GM19035 (cell line): ENCODE data around the gene MMP19.
A peak's percentile ranks its signal among the peaks of the same experiment; 100 is the strongest.
"Not testable (repeated sequence)": the region's sequence is repeated elsewhere in the genome, so short reads cannot be mapped to it uniquely, and the experiment has no call there.

Experiments used
- ATAC-seq: cut with Tn5 transposase; IDR thresholded peaks from one replicate; pipeline ENCODE4 v1.9.1; 2021; ENCODE audit not compliant: unreplicated experiment

The MMP19 gene

GRCh38 chr12:55844961-55845360 is 2.2 kb upstream of the MMP19 start:
- no peak for ATAC-seq

GRCh38 chr12:55843431-55843830 is 695 bp upstream of the MMP19 start:
- ATAC-seq: no peak

GRCh38 chr12:55840581-55841351 is 2.0 kb downstream of the MMP19 start:
- ATAC-seq: no peak

- no peak for ATAC-seq
Observed at GRCh38 chr12:55839345-55840140, 3.2 kb downstream of the MMP19 start.

- ATAC-seq: no peak
Observed at GRCh38 chr12:55838361-55838760, 4.4 kb downstream of the MMP19 start.

GRCh38 chr12:55834400-55834799 is 8.3 kb downstream of the MMP19 start:
- not testable (repeated sequence) for ATAC-seq

- ATAC-seq: no peak
Observed at GRCh38 chr12:55833056-55833455, 9.7 kb downstream of the MMP19 start.

- no peak for ATAC-seq
Observed at GRCh38 chr12:55831447-55831815, 11.3 kb downstream of the MMP19 start.

- ATAC-seq: no peak
Observed at GRCh38 chr12:55830601-55831446, 11.9 kb downstream of the MMP19 start.

GRCh38 chr12:55829967-55830600 is 12.7 kb downstream of the MMP19 start:
- ATAC-seq: peak; percentile 30

GRCh38 chr12:55828357-55828756 is 14.4 kb downstream of the MMP19 start:
- no peak for ATAC-seq

- ATAC-seq: no peak
Observed at GRCh38 chr12:55827806-55828205, 14.9 kb downstream of the MMP19 start.

GRCh38 chr12:55824726-55825125 is 18.0 kb downstream of the MMP19 start:
- ATAC-seq: no peak

GRCh38 chr12:55823419-55823818 is 19.3 kb downstream of the MMP19 start:
- ATAC-seq: no peak

- no peak for ATAC-seq
Observed at GRCh38 chr12:55822228-55822627, 20.5 kb downstream of the MMP19 start.

GRCh38 chr12:55820679-55821078 is 22.1 kb downstream of the MMP19 start:
- no peak for ATAC-seq

- ATAC-seq: no peak
Observed at GRCh38 chr12:55818886-55819285, 23.9 kb downstream of the MMP19 start.

GRCh38 chr12:55818140-55818728 is 24.5 kb downstream of the MMP19 start:
- peak; percentile 28 for ATAC-seq

GRCh38 chr12:55817345-55818139 is 25.2 kb downstream of the MMP19 start, which contains the start of the genes ORMDL2 and SARNP:
ORMDL2 (plus strand) TSS chr12:55818041; CDS start chr12:55819000, 959 bp downstream.
SARNP (minus strand) TSS chr12:55817724; CDS start chr12:55817701, 23 bp downstream.
- ATAC-seq: peak; percentile 97
